HepG2 (cell line): ENCODE measurements around the gene ENO3. TPM values are rescaled to one million over a fixed set of nuclear protein-coding genes. Genes with fewer than 3 reads are reported as not detected.

ENCODE experiments used
- ARID3A ChIP-seq: IDR thresholded peaks from 2 replicates; pipeline ENCODE4 v1.6.1; 2012; ENCODE audit warnings: low read depth, low read length, improper control_type of control experiment
- CENPT ChIP-seq: sonication (generic); formaldehyde crosslinking; IDR thresholded peaks from 2 replicates; pipeline ENCODE4 v1.8.0; 2022; ENCODE audit warnings: low read depth, mild to moderate bottlenecking, moderate library complexity, missing genetic modification reagents
- EHMT2 ChIP-seq: fragments of 200-600 bp; sonication (generic); IDR thresholded peaks from 2 replicates; pipeline ENCODE4 v1.7.0; 2017; ENCODE audit warnings: antibody characterized with exemption, low read depth, low read length, borderline replicate concordance
- ETV6 ChIP-seq: sonication (generic); formaldehyde crosslinking; conservative IDR thresholded peaks from 2 replicates; pipeline ENCODE4 v1.4.0; 2020; ENCODE audit warnings: missing genetic modification reagents
- GABPA ChIP-seq, 2 experiments: IDR thresholded peaks; 2 replicates each; pipeline ENCODE4 v1.6.1; 2011 to 2016; ENCODE audit warnings: low read depth in 2 of 2, low read length in 1 of 2, missing biosample characterization in 1 of 2, missing genetic modification characterization in 1 of 2
- HES4 ChIP-seq: sonication (generic); formaldehyde crosslinking; IDR thresholded peaks from 2 replicates; pipeline ENCODE4 v1.9.0; 2021; ENCODE audit warnings: mild to moderate bottlenecking, missing genetic modification reagents, borderline replicate concordance
- KLF16 ChIP-seq, 2 experiments: sonication (generic) in 1 of 2; formaldehyde crosslinking in 1 of 2; IDR thresholded peaks; 2 replicates each; pipeline versions ENCODE4 v1.6.1 to v1.8.0; 2016 to 2023; ENCODE audit warnings: missing genetic modification reagents in 2 of 2, missing compliant biosample characterization in 1 of 2
- MIER2 ChIP-seq: IDR thresholded peaks from 2 replicates; pipeline ENCODE4 v1.6.1; 2016; ENCODE audit warnings: missing biosample characterization, missing genetic modification reagents
- MLLT10 ChIP-seq: sonication (generic); formaldehyde crosslinking; IDR thresholded peaks from 2 replicates; pipeline ENCODE4 v1.4.0; 2020; ENCODE audit warnings: missing genetic modification reagents
- PHF21A ChIP-seq: sonication (generic); formaldehyde crosslinking; IDR thresholded peaks from 2 replicates; pipeline ENCODE4 v1.5.0; 2020; ENCODE audit warnings: mild to moderate bottlenecking, missing genetic modification reagents
- RNF219 ChIP-seq: sonication (generic); formaldehyde crosslinking; IDR thresholded peaks from 2 replicates; pipeline ENCODE4 v1.5.0; 2020; ENCODE audit warnings: mild to moderate bottlenecking, missing genetic modification reagents
- SMARCE1 ChIP-seq: fragments of 450-650 bp; IDR thresholded peaks from 2 replicates; pipeline ENCODE4 v1.6.1; 2017; ENCODE audit warnings: borderline replicate concordance
- XBP1 ChIP-seq: sonication (generic); formaldehyde crosslinking; IDR thresholded peaks from 2 replicates; pipeline ENCODE4 v1.5.0; 2020; ENCODE audit warnings: missing genetic modification reagents
- ZFX ChIP-seq: sonication (generic); formaldehyde crosslinking; IDR thresholded peaks from 2 replicates; pipeline ENCODE4 v1.4.0; 2020; ENCODE audit warnings: mild to moderate bottlenecking, low read depth, missing genetic modification reagents, moderate library complexity
- ZNF644 ChIP-seq: IDR thresholded peaks from 2 replicates; pipeline ENCODE4 v1.6.1; 2016; ENCODE audit warnings: low read depth
- ZNF770 ChIP-seq: sonication (generic); formaldehyde crosslinking; IDR thresholded peaks from 2 replicates; pipeline ENCODE4 v1.5.0; 2020; ENCODE audit warnings: mild to moderate bottlenecking, missing genetic modification reagents
- ZNF800 ChIP-seq: sonication (generic); formaldehyde crosslinking; IDR thresholded peaks from 2 replicates; pipeline ENCODE4 v1.4.0; 2020; ENCODE audit warnings: missing genetic modification reagents
- ZNF816 ChIP-seq: sonication (generic); formaldehyde crosslinking; IDR thresholded peaks from 2 replicates; pipeline ENCODE4 v1.8.0; 2022; ENCODE audit warnings: missing genetic modification reagents, mild to moderate bottlenecking, borderline replicate concordance
- polyA plus RNA-seq, 8 experiments: library from polyadenylated mRNA; depleted of rRNA in 3 of 8; stranded (reverse) in 7 of 8; unstranded in 1 of 8; fragments of >200 nt; fragmentation: Illumina TruSeq in 4 of 8; extraction: Trizol in 4 of 8; gene quantifications; 2 replicates each; pipeline versions ENCODE4 v1.2.1 to v1.2.3, GENCODE V29; 2011 to 2016; ENCODE audit warnings: low read depth in 4 of 8, missing spikeins in 1 of 8, mixed read lengths in 1 of 8; ENCODE audit not compliant: insufficient read depth in 1 of 8
- total RNA-seq, 5 experiments: library from RNA; depleted of rRNA; stranded (reverse); fragments of >200 nt; fragmentation: Illumina TruSeq; extraction: Trizol; gene quantifications; 2 replicates each; pipeline ENCODE4 v1.2.3, GENCODE V29; 2016; ENCODE audit warnings: low read depth in 1 of 5
- TF ChIP-seq, protein P1 (sequence below): sonication (generic); formaldehyde crosslinking; IDR thresholded peaks from 2 replicates; pipeline ENCODE4 v1.4.0; 2020; ENCODE audit warnings: missing genetic modification reagents

ENO3 gene
- total and polyA plus RNA-seq, 2 of the 13 experiments (the other 11 are each of a cell fraction or from before 2014, with no cell fraction given): 59.8 to 69.8 TPM

DNA sequence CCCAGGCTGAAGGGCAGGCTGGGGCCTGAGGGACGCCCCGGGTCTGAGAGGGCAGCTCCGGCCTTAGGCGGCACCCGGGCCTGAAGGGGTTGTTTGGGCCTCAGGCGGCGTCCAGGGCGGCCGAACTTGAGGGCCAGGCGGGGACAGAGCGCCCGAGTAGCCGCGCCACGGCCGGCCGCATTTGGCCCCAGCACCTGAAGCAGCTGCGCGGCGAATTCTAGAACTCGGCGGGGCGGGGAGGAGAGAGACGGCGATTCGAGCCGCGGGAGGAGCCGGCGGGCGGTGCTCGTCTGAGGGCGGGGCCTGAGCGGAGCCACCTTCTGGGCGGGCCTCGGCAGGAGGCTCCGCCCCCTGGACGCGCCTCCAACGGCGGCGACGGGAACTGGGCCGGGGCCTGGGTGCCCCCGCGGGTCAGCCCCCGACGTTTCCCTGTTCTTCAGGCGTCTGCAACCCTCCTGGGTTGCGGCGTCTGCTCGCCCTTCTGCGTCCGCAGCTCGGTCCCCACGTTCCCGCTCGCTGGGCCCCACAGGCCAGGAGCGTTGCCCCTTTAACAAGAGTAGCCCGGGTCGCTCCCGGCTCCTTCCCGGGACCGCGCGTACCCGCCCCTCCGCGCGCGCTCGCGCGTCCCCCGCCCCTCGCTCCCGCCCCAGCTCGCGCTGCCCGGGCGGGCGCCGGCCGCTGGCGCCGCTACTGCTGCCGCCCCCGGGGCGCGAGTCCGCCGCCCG is 46.5 kb downstream of the ENO3 start, which contains the start of the genes INCA1 and KIF1C (continued):
- no peak for TF ChIP-seq RNF219 (CRISPR knock-in tag)
- no peak for TF ChIP-seq EHMT2
- no peak for TF ChIP-seq MIER2 (CRISPR knock-in tag)
- TF ChIP-seq ZNF816 (CRISPR knock-in tag): no peak
- no peak for TF ChIP-seq GABPA (IDR thresholded peaks at IDR 0.05; ENCODE audit: low read depth, low read length)
- TF ChIP-seq GABPA (CRISPR knock-in tag; IDR thresholded peaks at IDR 0.05; ENCODE audit: low read depth): no peak
- TF ChIP-seq ARID3A: no peak
- TF ChIP-seq SMARCE1: no peak
- no peak for TF ChIP-seq ZNF644
- TF ChIP-seq ETV6 (CRISPR knock-in tag): no peak
- peak; percentile 83 for TF ChIP-seq ZFX
- TF ChIP-seq, protein P1, sequence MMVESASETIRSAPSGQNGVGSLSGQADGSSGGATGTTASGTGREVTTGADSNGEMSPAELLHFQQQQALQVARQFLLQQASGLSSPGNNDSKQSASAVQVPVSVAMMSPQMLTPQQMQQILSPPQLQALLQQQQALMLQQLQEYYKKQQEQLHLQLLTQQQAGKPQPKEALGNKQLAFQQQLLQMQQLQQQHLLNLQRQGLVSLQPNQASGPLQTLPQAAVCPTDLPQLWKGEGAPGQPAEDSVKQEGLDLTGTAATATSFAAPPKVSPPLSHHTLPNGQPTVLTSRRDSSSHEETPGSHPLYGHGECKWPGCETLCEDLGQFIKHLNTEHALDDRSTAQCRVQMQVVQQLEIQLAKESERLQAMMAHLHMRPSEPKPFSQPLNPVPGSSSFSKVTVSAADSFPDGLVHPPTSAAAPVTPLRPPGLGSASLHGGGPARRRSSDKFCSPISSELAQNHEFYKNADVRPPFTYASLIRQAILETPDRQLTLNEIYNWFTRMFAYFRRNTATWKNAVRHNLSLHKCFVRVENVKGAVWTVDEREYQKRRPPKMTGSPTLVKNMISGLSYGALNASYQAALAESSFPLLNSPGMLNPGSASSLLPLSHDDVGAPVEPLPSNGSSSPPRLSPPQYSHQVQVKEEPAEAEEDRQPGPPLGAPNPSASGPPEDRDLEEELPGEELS (CRISPR knock-in tag): no peak
- TF ChIP-seq HES4 (CRISPR knock-in tag): peak; percentile 70; the same call in 1 of the 2 replicates
- TF ChIP-seq KLF16 (CRISPR knock-in tag; IDR thresholded peaks at IDR 0.05): peak in 1 of 2 experiments; percentile 38; a peak in 1 of 4 replicates
- TF ChIP-seq PHF21A (CRISPR knock-in tag): no peak
- no peak for TF ChIP-seq CENPT
- no peak for TF ChIP-seq MLLT10
- TF ChIP-seq ZNF800 (CRISPR knock-in tag): 0 out of 2 replicates have a peak, but pooled peaks have one; percentile 33
- TF ChIP-seq ZNF770: no peak
- TF ChIP-seq XBP1 (CRISPR knock-in tag): no peak
